Hepatocyte (in vitro differentiated cells): ENCODE measurements around the gene ADGB.

Experiments
- CTCF ChIP-seq: fragments of 200-600 bp; sonication (generic); IDR thresholded peaks from 2 replicates; pipeline ENCODE4 v1.5.1; 2016; ENCODE audit warnings: antibody characterized with exemption, mild to moderate bottlenecking; ENCODE audit not compliant: poor library complexity
- EZH2 ChIP-seq: fragments of 200-600 bp; sonication (generic); IDR thresholded peaks from 2 replicates; pipeline ENCODE4 v1.6.1; 2016; ENCODE audit warnings: antibody characterized with exemption, mild to moderate bottlenecking, borderline replicate concordance

- TF ChIP-seq CTCF (no peak), EZH2 (no peak)
Observed at GRCh38 chr6:146803601-146804000, 204.8 kb downstream of the ADGB start.
